Muscle of leg (tissue), 11 donors: ENCODE data around the gene CYP4F12. TPM values are rescaled to one million over a fixed set of nuclear protein-coding genes. Genes with fewer than 3 reads are reported as not detected.
"Not testable (repeated sequence)": the region's sequence is repeated elsewhere in the genome, so short reads cannot be mapped to it uniquely, and the experiment has no call there.

Experiments used
- DNase-seq: peaks from one replicate; pipeline ENCODE4 v3.0.0; 2013
- H3K27ac ChIP-seq: one replicate; pipeline ENCODE4 v1.5.1; 2013; ENCODE audit warnings: mild to moderate bottlenecking, low read length, control low read depth
- H3K27me3 ChIP-seq: one replicate; pipeline ENCODE4 v1.6.1; 2013; ENCODE audit warnings: low read length; ENCODE audit not compliant: control insufficient read depth, insufficient read depth
- H3K36me3 ChIP-seq: one replicate; pipeline ENCODE4 v1.6.1; 2013; ENCODE audit warnings: low read length; ENCODE audit not compliant: control insufficient read depth, insufficient read depth
- H3K4me1 ChIP-seq: one replicate; pipeline ENCODE4 v1.6.1; 2013; ENCODE audit warnings: low read length; ENCODE audit not compliant: control insufficient read depth, insufficient read depth
- H3K4me3 ChIP-seq: one replicate; pipeline ENCODE4 v1.5.1; 2013; ENCODE audit warnings: low read length, control low read depth
- H3K9me3 ChIP-seq: replicated peaks from 2 replicates; pipeline ENCODE4 v1.6.1; 2013; ENCODE audit warnings: low read depth, low read length; ENCODE audit not compliant: control insufficient read depth
- WGBS: methylation state at CpG from one replicate; pipeline ENCODE4 v1.1.5; 2013; ENCODE audit warnings: missing lambda C conversion rate; ENCODE audit not compliant: insufficient coverage; 5-methylcytosine and 5-hydroxymethylcytosine counted together
- polyA plus RNA-seq, 8 donors: library from polyadenylated mRNA; unstranded; fragments of 120-200 nt; gene quantifications; one replicate each; pipeline versions ENCODE4 v1.2.1 to v1.2.3, GENCODE V29; 2013; ENCODE audit warnings: inconsistent platforms in 1 of 8, low replicate concordance in 1 of 8; ENCODE audit not compliant: insufficient read length in 8 of 8, insufficient read depth in 1 of 8
- total RNA-seq: library from RNA; stranded (reverse); fragments of 120-200 nt; gene quantifications from one replicate; pipeline ENCODE4 v1.2.4, GENCODE V29; 2013

CYP4F12 gene
- total and polyA plus RNA-seq, 9 donors: 0.14 to 3.6 (median 0.56) TPM

DNA sequence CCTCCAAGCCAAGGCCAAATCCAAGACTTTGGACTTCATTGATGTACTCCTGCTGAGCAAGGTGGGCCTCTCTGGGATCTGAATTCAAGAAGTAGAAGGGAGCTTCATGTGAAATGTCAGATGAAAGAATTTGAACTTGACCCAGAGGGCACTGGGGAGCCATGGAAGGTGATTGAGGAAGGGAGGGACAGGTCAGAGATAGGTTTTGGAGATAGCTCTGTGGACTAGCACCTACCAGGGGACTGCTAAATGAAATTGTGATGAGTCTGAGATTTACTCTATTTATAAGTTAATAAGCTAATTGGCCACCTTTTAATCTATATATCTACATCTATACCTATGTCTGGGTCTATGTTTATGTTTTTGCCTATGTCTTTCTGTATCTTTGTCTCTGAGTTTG lies 22.8 kb upstream of the CYP4F12 start:
- H3K27me3 ChIP-seq: not testable (repeated sequence)

DNA sequence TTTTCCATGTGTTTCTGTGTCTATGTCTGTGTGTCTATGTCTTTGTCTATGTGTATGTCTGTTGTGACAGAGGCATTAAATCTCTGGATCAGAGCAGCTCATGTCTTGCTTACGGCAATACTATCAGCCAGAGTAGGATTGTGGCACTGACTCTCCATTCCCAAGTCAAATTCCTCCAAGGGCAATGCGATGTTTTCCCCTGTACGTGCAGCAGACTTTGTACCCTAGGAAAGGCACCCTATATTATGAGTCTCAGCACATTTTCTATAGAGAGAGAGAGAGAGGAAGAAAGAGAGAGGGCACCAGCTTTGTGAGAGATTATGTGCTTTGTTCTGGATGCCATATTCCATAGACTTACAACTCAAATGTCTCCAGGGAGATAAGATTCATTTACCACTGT lies 21.1 kb upstream of the CYP4F12 start:
- Histone ChIP-seq H3K9me3 (no peaks in the 10 kb centered on the region), H3K4me3 (no peak overlapping the region), H3K27me3 (no peaks in the 10 kb centered on the region), H3K4me1 (no peaks in the 10 kb centered on the region), H3K36me3 (no peaks in the 10 kb centered on the region), H3K27ac (no peak overlapping the region)
- WGBS: no CpG with 5 or more reads among the region's 3 CpGs
- DNase-seq: no peak

More for the DNA sequence above, 22.8 kb upstream of the CYP4F12 start:
- not testable (repeated sequence) for H3K9me3 ChIP-seq, H3K27ac ChIP-seq, H3K4me3 ChIP-seq, DNase-seq, H3K36me3 ChIP-seq, H3K4me1 ChIP-seq

DNA sequence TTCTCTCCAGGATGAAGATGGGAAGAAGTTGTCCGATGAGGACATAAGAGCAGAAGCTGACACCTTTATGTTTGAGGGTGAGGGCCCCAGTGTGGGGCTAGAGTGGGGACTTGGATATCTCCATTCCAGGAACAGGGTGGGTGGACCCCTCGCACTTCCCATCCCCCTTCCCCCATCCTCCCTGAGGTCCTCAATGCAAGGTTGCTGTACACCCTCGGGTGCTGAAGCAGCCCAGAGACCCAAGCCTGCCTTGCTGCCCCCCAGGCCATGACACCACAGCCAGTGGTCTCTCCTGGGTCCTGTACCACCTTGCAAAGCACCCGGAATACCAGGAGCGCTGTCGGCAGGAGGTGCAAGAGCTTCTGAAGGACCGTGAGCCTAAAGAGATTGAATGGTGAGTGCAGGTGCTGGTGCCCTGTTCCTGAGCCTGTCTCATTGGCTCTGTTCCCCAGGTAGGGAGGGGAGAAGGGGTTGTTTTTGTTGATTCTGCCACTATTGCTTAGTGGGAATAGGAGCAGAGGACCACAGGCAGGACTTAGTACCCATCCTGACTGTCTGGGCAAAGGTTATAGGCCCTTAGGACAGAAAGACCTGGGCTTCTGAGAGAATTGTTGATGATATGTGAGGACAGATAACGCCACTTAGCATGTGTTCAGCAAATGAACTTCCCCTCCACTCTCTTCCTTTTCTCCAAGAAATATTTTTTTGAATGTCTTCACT lies 20.2 kb upstream of the CYP4F12 start:
- Histone ChIP-seq H3K4me1 (no peaks in the 10 kb centered on the region), H3K27me3 (no peaks in the 10 kb centered on the region), H3K4me3 (no peak overlapping the region), H3K36me3 (no peaks in the 10 kb centered on the region), H3K27ac (no peak overlapping the region), H3K9me3 (no peaks in the 10 kb centered on the region)
- DNase-seq: no peak
- 36% methylated on average over 2 of the region's 8 CpGs for WGBS

DNA sequence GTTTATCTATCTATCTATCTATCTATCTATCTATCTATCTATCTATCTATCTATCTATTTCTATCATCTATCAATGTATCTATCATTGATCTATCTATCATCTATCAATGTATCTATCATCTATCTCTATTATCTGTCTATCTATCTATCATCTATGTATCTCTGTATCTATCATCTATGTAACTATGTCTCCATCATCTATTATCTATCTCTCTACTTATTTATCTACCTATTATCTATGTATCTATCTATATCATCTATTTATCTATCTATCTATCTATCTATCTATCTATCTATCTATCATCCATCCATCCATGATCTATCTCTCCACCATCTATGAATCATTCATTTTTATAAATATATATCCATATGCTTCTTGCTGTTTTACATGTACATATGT lies 16.4 kb upstream of the CYP4F12 start:
- Histone ChIP-seq H3K9me3 (no peaks in the 10 kb centered on the region), H3K4me1 (no peaks in the 10 kb centered on the region), H3K27ac (no peak overlapping the region), H3K36me3 (no peaks in the 10 kb centered on the region), H3K27me3 (peaks cover 2% of the 10 kb centered on the region), H3K4me3 (no peak overlapping the region)
- no peak for DNase-seq

DNA sequence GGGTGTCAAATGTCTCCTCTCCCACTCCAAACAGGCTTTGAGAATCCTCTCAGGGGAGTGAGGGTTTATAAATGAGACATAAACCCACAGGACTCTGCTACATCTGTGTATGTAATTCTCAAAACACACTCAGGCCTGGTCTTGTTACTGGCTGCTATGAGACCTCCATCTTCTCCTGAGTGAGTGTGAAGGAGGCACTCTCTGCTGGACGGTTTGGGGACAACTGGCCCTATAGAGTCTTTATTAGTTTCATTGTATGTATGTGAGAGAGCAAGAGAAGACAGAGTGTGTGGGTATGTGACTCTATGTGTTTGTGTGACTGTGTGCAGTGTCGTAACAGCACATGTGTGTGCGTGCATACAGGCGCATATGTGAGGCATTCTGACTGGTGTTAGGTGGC lies 9.6 kb upstream of the CYP4F12 start:
- no peaks in the 10 kb centered on the region for H3K4me1 ChIP-seq
- no peak for DNase-seq
- H3K27me3 ChIP-seq: peaks cover 2% of the 10 kb centered on the region
- no peaks in the 10 kb centered on the region for H3K9me3 ChIP-seq
- no peaks in the 10 kb centered on the region for H3K36me3 ChIP-seq
- no peak overlapping the region for H3K4me3 ChIP-seq
- WGBS: 71% methylated on average over 4 of the region's 4 CpGs
- H3K27ac ChIP-seq: no peak overlapping the region

DNA sequence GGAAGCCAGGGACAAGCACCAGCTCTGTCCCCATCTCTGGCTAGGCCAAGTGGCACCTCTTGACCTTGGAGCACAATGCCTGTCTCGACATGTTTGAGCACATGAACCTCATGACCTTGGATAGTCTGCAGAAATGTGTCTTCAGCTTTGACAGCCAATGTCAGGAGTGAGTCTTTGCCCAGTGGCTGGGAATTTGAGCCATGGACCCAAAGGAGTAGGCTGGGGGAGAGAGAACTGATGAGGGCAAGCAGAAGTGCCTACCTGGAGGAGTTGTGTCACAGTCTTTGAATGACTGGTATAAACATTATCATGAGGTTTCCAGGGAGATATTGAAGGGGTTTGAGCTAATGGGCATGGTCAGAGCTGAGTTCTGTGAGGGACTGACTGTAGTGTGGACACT lies 6.7 kb upstream of the CYP4F12 start:
- no peaks in the 10 kb centered on the region for H3K9me3 ChIP-seq
- no peaks in the 10 kb centered on the region for H3K27me3 ChIP-seq
- DNase-seq: no peak
- no peaks in the 10 kb centered on the region for H3K4me1 ChIP-seq
- H3K36me3 ChIP-seq: no peaks in the 10 kb centered on the region
- no peak overlapping the region for H3K27ac ChIP-seq
- no peak overlapping the region for H3K4me3 ChIP-seq
- WGBS: 30% methylated on average over 1 of the region's 1 CpG

DNA sequence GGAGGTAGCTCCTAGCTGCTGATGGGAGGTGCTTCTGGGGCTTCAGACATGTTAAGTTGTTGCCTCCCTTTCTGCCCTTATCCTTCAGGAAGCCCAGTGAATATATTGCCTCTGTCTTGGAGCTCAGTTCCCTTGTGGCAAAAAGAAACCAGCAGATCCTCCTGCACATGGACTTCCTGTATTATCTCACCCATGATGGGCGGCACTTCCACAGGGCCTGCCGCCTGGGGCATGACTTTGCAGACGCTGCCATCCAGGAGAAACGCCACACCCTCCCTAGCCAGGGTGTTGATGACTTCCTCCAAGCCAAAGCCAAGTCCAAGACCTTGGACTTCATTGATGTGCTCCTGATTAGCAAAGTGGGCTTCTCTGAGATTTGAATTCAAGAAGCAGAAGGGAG lies 6.0 kb upstream of the CYP4F12 start:
- no peak overlapping the region for H3K4me3 ChIP-seq
- no peak overlapping the region for H3K27ac ChIP-seq
- no peak for DNase-seq
- no peaks in the 10 kb centered on the region for H3K36me3 ChIP-seq
- no peaks in the 10 kb centered on the region for H3K27me3 ChIP-seq
- H3K9me3 ChIP-seq: no peaks in the 10 kb centered on the region
- no peaks in the 10 kb centered on the region for H3K4me1 ChIP-seq
- WGBS: 63% methylated on average over 4 of the region's 4 CpGs

DNA sequence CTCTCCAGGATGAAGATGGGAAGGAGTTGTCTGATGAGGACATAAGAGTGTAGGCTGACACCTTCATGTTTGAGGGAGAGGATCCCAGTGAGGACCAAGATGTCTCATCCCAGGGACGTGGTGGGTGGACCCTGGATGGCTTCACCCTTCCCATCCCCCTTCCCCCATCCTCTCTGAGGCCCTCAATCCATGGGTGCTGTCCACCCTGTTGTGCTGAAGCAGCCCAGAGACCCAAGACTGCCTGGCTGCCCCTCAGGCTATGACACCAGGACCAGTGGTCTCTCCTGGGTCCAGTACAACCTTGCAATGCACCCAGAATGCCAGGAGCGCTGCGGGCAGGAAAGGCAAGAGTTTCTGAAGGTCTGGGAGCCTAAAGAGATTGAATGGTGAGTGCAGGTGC lies 3.4 kb upstream of the CYP4F12 start:
- Histone ChIP-seq H3K9me3 (no peaks in the 10 kb centered on the region), H3K4me1 (peaks cover 11% of the 10 kb centered on the region), H3K4me3 (no peak overlapping the region), H3K27ac (no peak overlapping the region), H3K36me3 (no peaks in the 10 kb centered on the region), H3K27me3 (no peaks in the 10 kb centered on the region)
- WGBS: 63% methylated on average over 3 of the region's 3 CpGs
- DNase-seq: no peak

DNA sequence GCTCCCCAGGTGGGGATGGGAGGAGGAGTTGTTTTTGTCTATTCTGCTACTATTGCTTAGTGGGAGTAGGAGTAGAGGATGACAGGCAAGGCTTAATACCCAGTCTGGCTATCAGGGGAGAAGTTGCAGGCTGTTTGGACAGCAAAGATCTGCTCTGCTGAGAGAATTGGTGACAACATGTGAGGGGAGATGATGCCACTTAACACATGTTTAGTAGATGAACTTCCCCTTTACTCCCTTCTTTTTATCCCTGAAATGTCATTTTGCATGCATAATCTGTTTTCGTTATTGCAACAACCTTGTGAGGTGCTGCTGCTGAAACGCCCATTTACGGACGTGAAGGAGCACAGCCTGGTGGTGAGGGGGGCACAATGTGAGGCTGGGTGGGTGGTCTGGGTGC lies 3.0 kb upstream of the CYP4F12 start:
- Histone ChIP-seq H3K27ac (no peak overlapping the region), H3K36me3 (no peaks in the 10 kb centered on the region), H3K4me3 (no peak overlapping the region), H3K4me1 (peaks cover 11% of the 10 kb centered on the region), H3K27me3 (no peaks in the 10 kb centered on the region), H3K9me3 (no peaks in the 10 kb centered on the region)
- 81% methylated on average over 3 of the region's 4 CpGs for WGBS
- no peak for DNase-seq

DNA sequence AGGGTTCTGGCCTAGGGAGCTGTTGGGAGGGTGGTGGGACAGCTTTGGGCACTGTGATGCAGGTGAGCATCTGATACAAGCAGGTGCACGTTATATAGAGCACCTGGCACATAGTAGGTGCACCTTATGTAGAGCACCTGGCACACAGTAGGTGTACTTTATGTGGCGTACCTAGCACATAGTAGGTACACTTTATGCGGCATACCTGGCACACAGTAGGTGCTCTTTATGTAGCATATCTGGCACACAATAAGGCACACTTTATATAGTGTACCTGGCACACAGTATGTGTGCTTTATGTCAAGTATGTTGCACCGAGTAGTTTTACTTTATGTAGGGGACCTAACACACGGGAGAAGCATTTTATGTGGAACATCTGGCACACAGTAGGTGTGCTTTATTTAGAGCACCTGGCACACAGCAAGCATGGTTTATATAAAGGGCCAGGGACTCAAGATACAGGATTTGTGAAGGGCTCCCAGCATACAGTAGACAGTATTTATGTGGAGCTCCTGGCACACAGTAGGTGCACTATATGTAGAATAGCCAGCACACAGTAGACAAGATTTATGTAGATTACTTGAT lies 1.6 kb upstream of the CYP4F12 start:
- Histone ChIP-seq H3K4me1 (peaks cover 11% of the 10 kb centered on the region), H3K9me3 (no peaks in the 10 kb centered on the region), H3K36me3 (no peaks in the 10 kb centered on the region), H3K27ac (no peak overlapping the region), H3K27me3 (no peaks in the 10 kb centered on the region), H3K4me3 (no peak overlapping the region)
- DNase-seq: no peak
- WGBS: 87% methylated on average over 2 of the region's 5 CpGs
